ENCODE measurements around the gene TADA2B.
"Not testable (repeated sequence)": the region's sequence is repeated elsewhere in the genome, so short reads cannot be mapped to it uniquely, and the experiment has no call there.

The TADA2B gene

GRCh38 chr4:7083597-7084563 is 40.7 kb downstream of the TADA2B start:
- DNase-seq (ENCODE audit: low read depth) = no peak

GRCh38 chr4:7084564-7084961 is 41.4 kb downstream of the TADA2B start:
- not testable (repeated sequence) for DNase-seq (ENCODE audit: low read depth)

DNA sequence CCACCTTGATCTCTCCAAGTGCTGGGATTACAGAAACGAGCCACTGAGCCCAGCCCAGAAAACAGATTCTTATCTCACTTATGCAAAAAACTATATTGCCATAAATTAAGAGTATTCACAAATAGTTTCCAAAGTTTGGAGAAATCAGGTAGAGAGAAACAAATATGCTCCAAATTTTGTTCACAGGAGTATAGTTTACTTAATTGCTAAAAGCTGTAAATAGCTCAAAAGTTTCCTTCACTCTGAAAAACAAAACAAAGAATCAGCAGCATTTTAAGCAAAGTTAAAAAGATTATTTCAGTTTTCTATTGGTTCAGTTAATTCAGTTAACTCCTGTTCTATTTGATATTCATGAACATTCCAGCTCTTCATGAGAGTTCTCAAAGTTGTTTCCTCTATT is 43.2 kb downstream of the TADA2B start:
- DNase-seq (ENCODE audit: low read depth) = no peak

DNA sequence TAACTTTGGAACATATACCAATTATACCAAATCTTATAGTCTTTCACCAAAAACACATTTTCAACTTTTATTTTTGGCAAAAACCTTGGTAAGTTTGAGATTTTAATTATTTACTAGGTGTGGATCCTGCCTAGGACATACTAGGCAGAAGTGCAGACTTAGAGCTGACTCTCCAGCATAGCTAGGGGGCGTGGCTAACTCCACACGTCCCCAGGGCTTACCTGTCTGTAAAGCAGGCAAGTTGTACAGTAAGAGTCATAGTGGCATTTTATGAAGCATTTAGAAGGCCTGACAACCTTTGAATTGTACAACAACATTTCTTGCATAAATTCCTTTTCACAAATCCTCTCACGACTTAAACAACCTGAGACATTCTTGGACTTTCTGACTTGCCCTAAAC is 43.9 kb downstream of the TADA2B start:
- no peak for DNase-seq (ENCODE audit: low read depth)

GRCh38 chr4:7089213-7089986 is 46.2 kb downstream of the TADA2B start:
- DNase-seq (ENCODE audit: low read depth) = no peak

DNA sequence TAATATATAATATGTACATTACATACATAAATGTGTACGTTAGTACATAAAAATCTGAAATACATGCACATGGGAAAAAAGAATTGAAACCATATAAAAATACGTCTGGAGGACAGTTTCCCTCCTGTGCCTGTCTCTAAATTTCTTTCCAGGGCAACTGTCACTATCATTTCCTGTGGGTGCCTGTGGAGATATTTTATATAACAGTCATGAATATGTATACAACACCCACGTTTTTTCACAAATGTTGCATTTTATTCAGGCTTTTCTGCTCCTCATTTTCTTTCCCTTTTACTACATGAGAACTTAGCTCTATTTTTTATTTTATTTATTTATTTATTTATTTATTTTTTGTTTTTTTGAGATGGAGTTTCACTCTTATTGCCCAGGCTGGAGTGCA is 48.9 kb downstream of the TADA2B start:
- no peak for DNase-seq (ENCODE audit: low read depth)

GRCh38 chr4:7094916-7095315 is 51.7 kb downstream of the TADA2B start:
- no peak for DNase-seq (ENCODE audit: low read depth)

DNA sequence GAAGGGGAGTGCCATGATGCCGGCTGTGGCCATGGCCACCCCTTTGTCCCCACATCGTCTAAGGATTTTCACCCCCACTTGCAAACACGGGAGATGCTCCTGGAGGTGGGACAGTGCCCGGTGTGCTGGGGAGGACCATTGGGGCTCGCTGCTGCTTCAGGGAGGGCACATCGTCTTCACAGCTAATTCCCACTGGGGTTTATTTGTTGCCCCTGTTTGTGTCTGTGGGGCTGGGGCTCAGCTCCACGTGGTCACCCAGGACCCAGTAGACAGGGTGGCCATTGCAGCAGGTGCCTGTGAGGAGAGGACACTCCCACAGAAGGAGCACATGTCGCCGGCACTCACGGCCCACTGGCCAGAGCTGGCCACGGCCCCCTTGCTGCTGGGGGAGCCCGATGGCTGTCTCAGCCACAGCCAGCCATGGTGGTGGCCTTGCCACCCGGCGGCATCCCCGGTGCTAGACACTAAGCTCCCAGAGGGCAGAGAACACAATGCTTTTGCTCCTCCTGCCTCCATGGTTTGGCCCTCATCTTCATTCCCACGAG is 52.5 kb downstream of the TADA2B start:
- no peak for DNase-seq (ENCODE audit: low read depth)

DNA sequence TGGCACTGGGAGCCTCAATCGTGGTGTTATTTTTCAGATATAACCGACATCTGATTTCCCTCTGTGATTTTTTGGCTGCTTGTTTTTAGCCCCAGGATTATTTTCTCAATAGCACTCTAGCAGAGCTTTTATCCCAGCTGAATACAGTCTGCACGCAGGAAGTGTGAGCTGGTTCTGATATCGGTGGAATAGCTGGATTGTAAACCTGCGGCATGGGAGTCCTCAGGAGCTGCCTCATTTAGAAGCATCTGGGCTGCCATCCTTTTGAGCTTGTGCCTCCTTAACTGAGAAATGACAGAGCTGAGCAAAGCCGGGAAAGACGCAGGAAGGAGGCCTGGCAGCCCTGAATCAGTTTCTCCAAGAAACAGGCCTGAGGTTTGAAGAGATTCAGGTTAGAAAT is 53.1 kb downstream of the TADA2B start:
- DNase-seq (ENCODE audit: low read depth) = no peak

- DNase-seq (ENCODE audit: low read depth) = peak; percentile 56
Observed at GRCh38 chr4:7101692-7102515, 58.7 kb downstream of the TADA2B start.

DNA sequence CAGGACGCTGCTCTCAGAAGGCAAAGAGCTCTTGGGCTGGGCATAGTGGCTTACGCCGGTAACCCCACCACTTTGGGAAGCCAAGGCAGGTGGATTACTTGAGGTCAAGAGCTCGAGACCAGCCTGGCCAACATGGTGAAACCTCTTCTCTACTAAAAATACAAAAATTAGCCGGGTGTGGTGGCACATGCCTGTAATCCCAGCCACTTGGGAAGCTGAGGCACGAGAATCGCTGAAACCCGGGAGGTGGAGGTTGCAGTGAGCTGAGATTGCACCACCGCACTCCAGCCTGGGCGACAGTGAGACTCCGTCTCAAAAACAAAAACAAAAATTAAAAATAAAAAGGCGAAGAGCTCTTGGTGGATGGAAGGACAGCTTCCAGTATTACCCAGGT is 59.3 kb downstream of the TADA2B start:
- DNase-seq (ENCODE audit: low read depth) = not testable (repeated sequence)

- peak; percentile 71 for DNase-seq (ENCODE audit: low read depth)
Observed at GRCh38 chr4:7103031-7103606, 59.9 kb downstream of the TADA2B start.

DNA sequence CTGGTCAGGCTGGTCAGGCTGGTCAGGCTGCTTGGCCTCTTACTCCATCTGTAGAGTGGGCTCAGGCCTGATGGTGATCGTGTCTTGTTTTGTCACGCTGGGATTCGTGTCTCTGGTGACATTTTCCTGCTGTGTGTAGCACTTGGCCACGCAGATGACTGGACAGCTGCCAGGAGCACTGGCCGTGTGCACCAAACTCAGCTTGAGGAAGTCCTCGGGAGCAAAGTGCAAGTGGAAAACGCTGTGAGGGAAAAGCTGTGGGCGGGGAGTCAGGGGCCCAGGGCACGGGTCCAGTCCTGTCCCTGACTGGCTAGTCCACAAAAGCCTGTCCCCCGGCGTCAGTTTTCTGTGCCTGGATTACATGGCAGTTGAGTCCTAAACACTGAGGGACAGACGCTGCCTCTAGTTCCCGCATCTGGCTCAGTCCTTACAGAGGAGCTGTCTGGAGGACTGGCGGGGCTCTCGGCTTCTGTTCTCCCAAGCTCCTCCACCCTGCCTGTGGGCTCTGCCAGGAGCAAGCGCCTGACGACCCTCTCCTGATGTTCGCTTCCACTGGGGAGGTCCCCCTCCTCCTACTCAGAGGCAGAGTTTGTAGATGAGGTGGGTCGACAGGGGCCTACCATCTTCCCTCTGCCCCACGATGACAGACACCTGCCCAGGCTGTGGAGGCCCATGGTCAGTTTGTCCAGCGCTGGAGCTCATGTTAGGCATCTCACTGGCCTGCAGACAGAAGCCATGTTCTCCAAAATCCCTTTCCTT is 60.6 kb downstream of the TADA2B start:
- no peak for DNase-seq (ENCODE audit: low read depth)

GRCh38 chr4:7104366-7105031 is 61.3 kb downstream of the TADA2B start:
- no peak for DNase-seq (ENCODE audit: low read depth)

DNA sequence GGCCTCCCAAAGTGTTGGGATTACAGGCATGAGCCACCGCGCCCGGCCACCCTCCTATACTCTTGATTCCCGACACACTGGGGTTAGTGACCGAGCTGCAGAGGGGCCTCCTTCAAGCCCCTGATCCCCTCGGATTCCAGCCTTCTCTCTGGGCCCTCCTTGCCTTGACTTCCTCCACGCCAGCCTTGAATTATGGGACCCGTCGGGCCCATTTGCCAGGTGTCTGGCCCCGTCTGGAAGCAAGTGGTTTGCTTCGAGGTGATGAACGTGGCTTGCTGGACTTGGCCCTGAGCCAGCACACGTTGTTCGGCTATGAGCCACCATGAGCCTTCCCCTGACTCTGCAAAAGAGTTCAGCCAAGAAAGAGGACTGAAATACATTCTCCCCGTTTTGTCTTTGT is 62.1 kb downstream of the TADA2B start:
- no peak for DNase-seq (ENCODE audit: low read depth)

DNA sequence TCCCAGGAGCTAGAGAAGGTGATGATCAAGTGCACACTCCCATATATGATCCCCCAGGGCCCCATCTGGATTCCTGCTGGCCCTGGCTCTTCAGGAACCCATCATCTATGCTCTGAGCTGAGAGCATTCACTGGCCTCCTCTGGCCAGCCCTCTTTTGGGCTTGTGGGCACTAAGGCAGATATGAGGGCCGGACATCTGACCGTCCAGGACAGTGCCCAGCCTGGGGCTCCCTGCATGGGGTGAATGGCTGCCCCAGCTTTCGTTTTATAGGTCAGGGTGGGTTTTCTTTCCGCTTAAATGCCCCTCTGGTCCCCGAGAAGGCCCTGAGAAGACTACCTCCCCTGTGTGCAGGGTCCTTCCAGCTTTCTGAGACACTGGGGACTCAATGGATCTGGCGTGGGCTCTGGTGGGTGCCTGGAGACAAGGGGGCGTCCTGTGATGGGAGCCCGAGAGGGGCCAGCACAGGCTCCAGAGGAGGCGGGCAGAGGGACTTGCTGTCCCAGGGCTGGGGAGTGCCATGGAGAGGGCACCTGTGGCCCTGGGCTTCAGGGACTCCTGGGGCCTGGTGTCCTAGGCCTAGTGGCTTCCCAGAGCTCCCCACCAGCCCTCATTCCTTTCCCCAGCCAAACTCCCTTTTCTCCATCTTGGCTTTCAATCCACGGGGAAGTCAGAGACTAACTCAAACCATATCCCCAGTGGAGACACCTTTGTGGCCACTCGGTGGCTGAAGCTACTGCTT is 64.2 kb downstream of the TADA2B start:
- no peak for DNase-seq (ENCODE audit: low read depth)

Data from fibroblast of gingiva (primary cell).